GM19025 (cell line): ENCODE measurements around the gene ASIC1.
A peak's percentile ranks its signal among the peaks of the same experiment; 100 is the strongest.
"Not testable (repeated sequence)": the region's sequence is repeated elsewhere in the genome, so short reads cannot be mapped to it uniquely, and the experiment has no call there.

Experiments used
- ATAC-seq: cut with Tn5 transposase; IDR thresholded peaks from one replicate; pipeline ENCODE4 v1.9.1; 2021; ENCODE audit warnings: mild to moderate bottlenecking, low read depth, moderate library complexity; ENCODE audit not compliant: unreplicated experiment

Gene ASIC1

DNA sequence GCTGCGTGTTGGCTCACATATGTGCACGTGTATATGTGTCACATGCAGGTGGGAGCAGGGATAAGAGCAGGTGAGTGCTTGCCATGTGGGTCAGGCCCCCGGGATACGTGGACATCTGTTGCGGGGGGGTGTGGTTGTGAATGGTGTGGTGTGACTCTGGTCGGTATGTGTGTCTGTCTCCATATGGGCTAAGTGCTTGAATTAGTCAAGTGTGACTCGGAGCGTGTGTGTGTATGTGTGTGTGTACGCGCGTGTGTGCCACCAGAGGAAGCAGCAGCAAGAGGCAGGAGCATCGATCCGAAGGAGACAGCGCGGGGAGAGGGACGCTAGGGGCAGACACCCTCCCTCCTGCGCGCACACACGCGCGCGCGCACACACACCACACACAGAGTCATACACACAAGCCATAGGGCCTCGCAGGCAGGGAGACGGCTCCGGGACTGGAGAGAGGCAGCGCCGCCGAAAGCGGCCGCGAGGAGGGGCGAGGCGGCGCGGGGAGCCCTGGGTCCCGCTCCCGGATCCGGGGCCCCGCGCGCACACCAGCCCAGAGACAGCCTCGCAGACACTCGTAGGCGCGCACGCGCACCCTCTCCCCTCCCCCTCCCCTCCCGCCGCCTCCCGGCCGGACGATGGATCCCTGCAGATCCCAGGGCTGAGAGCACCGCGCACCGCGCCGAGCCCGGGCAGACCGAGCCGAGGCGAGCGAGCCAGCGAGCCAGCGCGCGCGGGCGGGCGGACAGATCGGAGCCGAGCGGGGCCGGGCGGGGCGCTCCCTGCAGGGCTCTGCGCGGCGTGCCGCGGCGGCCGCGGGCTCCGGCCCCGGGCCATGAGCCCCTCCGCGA, at the start of gene ASIC1:
Gene ASIC1 (plus strand): TSS at position 597 of the 842 bp plus-strand sequence. CDS start 1,171 bp downstream, outside the sequence.
- ATAC-seq = no peak

GRCh38 chr12:50013361-50014147, 43.8 kb upstream of the ASIC1 start:
- no peak for ATAC-seq

- no peak for ATAC-seq
Observed at GRCh38 chr12:50014342-50014741, 43.1 kb upstream of the ASIC1 start.

DNA sequence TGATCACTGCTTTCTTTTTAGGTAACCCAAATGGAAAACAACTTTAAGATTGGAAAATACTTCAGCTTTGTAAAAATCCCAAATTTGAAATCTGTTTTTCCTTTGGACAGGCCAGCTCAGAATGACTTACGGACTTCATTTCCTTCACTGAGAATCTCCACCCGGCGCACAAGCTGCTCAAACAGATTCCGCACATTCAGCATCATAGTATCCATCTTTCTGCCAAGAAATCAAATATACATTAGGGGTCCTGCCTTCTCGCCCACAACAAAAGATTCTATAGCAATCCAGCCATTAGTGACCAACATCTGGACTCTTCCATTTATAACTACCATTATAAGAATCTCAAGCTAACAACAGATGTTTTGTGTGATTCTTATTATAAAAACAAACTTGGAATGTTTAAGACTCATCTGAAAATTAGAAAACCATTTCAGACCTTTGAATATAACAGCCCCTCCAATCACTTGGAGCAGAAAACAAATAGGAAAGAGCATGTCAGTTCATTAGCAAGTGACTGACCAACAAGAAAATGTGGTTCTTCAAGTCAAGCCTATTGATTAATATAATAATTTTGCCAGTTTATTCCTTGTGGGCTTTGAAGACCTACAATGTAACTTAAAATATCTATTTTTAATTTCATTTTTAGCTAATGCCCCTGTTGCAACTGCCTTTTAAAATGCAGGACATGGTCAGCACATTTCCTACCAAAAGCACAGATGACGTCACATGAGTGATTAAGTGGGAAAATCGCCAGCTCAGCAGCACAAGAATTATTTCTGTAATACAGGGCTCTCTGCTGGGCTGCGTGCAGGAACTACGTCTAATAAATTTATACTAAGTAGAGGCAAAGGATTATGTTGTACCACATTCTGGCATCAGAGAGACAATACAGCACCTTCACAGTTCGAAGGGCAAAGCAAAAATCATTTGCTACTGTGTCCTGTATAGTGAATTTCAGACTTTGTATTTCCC, 40.6 kb upstream of the ASIC1 start:
- no peak for ATAC-seq

GRCh38 chr12:50017641-50018040, 39.8 kb upstream of the ASIC1 start:
- ATAC-seq = no peak

- no peak for ATAC-seq
Observed at GRCh38 chr12:50018154-50018553, 39.2 kb upstream of the ASIC1 start.

DNA sequence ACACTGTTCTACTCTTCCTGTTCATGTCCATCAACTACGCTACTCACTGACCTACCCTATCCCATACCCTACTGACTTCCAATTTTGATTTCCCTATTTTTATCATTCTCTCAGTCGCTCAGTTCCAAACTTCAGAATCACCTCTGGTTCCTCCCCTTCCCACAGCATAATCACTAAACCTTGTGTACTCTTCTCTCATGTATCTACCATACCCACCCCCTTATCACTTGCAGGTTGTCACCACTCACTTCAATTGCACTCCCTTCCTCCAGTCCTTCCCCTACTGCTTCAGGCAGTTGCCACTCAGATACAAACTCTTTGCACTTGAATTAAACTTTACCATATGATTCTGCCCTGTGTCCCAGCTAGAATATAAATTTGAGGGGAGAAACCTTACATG, 38.4 kb upstream of the ASIC1 start:
- ATAC-seq = no peak

GRCh38 chr12:50019524-50019923, 37.9 kb upstream of the ASIC1 start:
- no peak for ATAC-seq

DNA sequence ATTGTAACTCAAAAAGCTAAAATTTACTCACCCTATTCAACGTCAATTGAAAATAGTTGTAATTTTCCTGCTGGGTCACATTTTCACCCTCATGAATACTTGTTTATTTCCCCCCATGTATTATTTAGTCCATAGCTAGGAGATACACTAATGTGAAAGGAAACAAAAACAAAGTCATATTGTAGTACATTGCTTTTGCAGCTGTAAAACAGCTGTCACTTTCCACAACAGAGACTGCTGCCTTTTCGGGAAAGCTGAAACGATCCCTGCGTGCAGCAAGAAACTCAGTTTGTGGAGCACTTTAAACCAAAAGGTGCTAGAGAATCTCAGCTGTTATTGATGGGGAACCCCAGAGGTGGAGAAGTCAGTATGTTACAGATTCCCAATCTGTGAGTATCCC, 36.4 kb upstream of the ASIC1 start:
- ATAC-seq = no peak

DNA sequence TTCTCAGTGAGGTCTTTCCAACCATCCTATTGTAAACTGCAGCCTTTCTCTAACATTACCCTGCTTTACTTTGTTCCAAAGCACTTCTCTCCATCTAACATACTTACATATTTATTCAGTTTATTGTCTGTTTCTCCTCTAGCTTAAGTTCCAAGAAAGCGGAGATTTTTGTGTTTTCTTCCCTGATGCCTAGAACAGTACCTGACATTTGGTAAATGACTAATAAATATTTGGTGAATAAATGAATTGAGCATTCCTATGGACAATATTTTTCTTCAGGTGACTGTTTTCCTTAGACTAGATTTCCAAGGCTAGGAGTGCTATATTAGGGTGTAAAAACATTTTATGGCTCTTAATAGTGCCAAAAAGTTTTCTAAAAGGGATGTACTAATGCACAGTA, 34.5 kb upstream of the ASIC1 start:
- ATAC-seq = no peak

GRCh38 chr12:50024227-50024626, 33.2 kb upstream of the ASIC1 start:
- no peak for ATAC-seq

DNA sequence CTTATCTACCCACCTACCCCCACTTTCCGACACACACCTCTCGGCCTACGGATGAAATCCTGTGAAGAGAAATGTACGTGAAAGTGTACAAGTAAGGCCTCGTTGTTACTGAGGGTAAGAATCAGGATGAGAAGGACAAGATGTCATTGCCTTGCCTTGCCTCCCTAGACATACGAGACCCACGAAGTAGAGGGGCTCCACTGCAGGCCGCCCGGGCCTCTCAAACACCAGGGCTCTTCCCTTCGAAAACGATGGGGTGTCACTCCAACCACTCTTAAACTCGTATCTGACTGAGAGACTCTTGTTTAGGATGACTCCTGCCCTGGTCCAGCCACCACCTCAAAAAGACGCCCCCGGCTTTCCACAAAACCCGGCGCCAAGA, 32.6 kb upstream of the ASIC1 start:
- ATAC-seq = no peak

- ATAC-seq = peak; percentile 98
Observed at GRCh38 chr12:50025187-50026059, 32.0 kb upstream of the ASIC1 start, which contains the start of gene RACGAP1. Gene RACGAP1 (minus strand): TSS chr12:50025494. CDS start chr12:50016715, 8,779 bp downstream.

DNA sequence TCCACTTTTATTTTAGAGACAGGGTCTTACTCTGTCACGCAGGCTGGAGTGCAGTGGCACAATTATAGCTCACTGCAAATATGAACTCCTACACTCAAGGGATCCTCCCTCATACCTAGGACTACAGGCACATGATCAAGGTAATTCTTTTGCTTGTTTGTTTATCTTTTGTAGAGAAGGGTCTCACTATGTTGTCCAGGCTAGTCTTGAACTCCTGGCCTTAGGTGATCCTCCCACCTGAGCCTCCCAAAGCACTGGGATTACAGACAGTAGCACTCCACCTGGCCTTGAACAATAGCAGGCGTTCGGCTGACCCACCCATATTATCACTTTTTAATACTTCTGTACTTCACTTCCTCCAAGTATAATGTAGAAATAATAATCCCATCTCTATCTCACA, 30.7 kb upstream of the ASIC1 start:
- ATAC-seq = no peak

DNA sequence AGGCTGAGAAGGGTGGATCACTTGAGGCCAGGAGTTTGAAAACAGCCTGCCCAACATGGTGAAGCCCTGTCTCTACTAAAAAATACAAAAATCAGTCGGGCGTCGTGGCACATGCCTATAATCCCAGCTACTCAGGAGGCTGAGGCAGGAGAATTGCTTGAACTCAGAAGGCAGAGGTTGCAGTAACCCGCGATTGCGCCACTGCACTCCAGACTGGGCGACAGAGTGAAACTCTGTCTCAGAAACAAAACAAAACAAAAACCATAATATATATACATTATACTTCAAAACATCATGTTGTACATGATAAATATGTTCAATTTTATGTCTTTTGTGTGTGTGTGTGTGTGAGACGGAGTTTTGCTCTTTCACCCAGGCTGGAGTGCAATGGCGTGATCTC, 26.9 kb upstream of the ASIC1 start:
- ATAC-seq = not testable (repeated sequence)

DNA sequence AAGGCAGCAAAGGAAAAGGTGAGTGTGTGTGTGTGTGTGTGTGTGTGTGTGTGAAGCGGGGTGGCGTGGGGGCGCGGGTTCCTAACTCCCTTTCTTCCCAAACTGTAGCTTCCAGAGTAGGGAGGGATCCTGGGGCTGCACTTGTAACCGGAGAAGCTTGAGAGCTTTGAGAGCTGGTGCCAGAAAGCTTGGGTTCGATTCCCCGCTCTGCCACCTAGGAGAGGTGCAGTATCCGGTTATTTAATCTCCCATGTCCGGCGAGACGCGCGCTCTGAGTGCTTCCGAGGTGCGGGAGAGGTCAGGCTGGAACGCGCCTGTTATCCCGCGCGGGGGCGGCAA, 24.9 kb upstream of the ASIC1 start:
- ATAC-seq = no peak

- no peak for ATAC-seq
Observed at GRCh38 chr12:50032854-50033581, 24.4 kb upstream of the ASIC1 start.

- no peak for ATAC-seq
Observed at GRCh38 chr12:50038336-50038735, 19.1 kb upstream of the ASIC1 start.
